K562 (cell line): ENCODE measurements around the gene NUTM1. TPM values are rescaled to one million over a fixed set of nuclear protein-coding genes. Genes with fewer than 3 reads are reported as not detected.

Source experiments
- ARNT ChIP-seq, 2 experiments: fragments of 450-650 bp; IDR thresholded peaks; 2 replicates each; pipeline ENCODE4 v1.6.1; 2016; ENCODE audit warnings: mild to moderate bottlenecking in 1 of 2
- BCOR ChIP-seq: fragments of 450-650 bp; IDR thresholded peaks from 2 replicates; pipeline ENCODE4 v1.6.1; 2016
- C11orf30 ChIP-seq: fragments of 450-650 bp; IDR thresholded peaks from 2 replicates; pipeline ENCODE4 v1.6.1; 2016; ENCODE audit warnings: low read depth, mild to moderate bottlenecking
- DMBX1 ChIP-seq: fragments of 250-450 bp; sonication (Bioruptor Pico); IDR thresholded peaks from 2 replicates; pipeline ENCODE4 v1.8.0; 2022; ENCODE audit warnings: inconsistent platforms, mild to moderate bottlenecking, moderate library complexity, borderline replicate concordance
- FOXA3 ChIP-seq, 2 experiments: fragments of 450-650 bp in 1 of 2; sonication (generic) in 1 of 2; formaldehyde crosslinking; IDR thresholded peaks in 1 of 2; conservative IDR thresholded peaks in 1 of 2; 2 replicates each; pipeline versions ENCODE4 v1.4.0 to v1.8.0; 2020 to 2022; ENCODE audit warnings: mild to moderate bottlenecking in 2 of 2, missing genetic modification reagents in 1 of 2
- GATAD2A ChIP-seq: fragments of 450-650 bp; IDR thresholded peaks from 2 replicates; pipeline ENCODE4 v1.6.1; 2017
- GTF2E2 ChIP-seq: fragments of 200-800 bp; sonication (Bioruptor generic); IDR thresholded peaks from 2 replicates; pipeline ENCODE4 v1.6.1; 2016; ENCODE audit warnings: missing genetic modification characterization, missing compliant biosample characterization
- POLR2B ChIP-seq: fragments of 450-650 bp; IDR thresholded peaks from 2 replicates; pipeline ENCODE4 v1.6.1; 2018; ENCODE audit warnings: low read depth; ENCODE audit not compliant: partially characterized antibody
- PURB ChIP-seq: sonication (generic); formaldehyde crosslinking; IDR thresholded peaks from 2 replicates; pipeline ENCODE4 v1.9.0; 2021; ENCODE audit warnings: low read depth, mild to moderate bottlenecking, missing genetic modification reagents
- RBM17 ChIP-seq: fragments of 200-400 bp; formaldehyde crosslinking; IDR thresholded peaks from 2 replicates; pipeline ENCODE4 v1.6.1; 2017; ENCODE audit warnings: low read depth, mild to moderate bottlenecking, low read length, borderline replicate concordance
- RNF219 ChIP-seq: fragments of 250-450 bp; sonication (Bioruptor Pico); IDR thresholded peaks from 2 replicates; pipeline ENCODE4 v1.5.0; 2022; ENCODE audit warnings: mild to moderate bottlenecking
- SMAD4 ChIP-seq: fragments of 250-450 bp; sonication (Bioruptor Pico); conservative IDR thresholded peaks from 2 replicates; pipeline ENCODE4 v1.8.0; 2021; ENCODE audit warnings: inconsistent platforms, mild to moderate bottlenecking, moderate library complexity
- TAF7 ChIP-seq: fragments of 450-650 bp; IDR thresholded peaks from 2 replicates; pipeline ENCODE4 v1.6.1; 2016; ENCODE audit warnings: missing genetic modification characterization, missing compliant biosample characterization
- ZBTB1 ChIP-seq: sonication (generic); formaldehyde crosslinking; IDR thresholded peaks from 2 replicates; pipeline ENCODE4 v1.8.1; 2023; ENCODE audit warnings: missing genetic modification reagents, low read depth, mild to moderate bottlenecking, borderline replicate concordance
- ZNF274 ChIP-seq: IDR thresholded peaks from 2 replicates; pipeline ENCODE4 v1.6.1; 2011; ENCODE audit warnings: low read depth, mild to moderate bottlenecking, low read length, moderate library complexity, borderline replicate concordance
- ZNF280A ChIP-seq: fragments of 450-650 bp; IDR thresholded peaks from 2 replicates; pipeline ENCODE4 v1.6.1; 2018; ENCODE audit warnings: mild to moderate bottlenecking, low read depth; ENCODE audit not compliant: partially characterized antibody
- ZNF3 ChIP-seq: fragments of 250-450 bp; sonication (Bioruptor Pico); IDR thresholded peaks from 2 replicates; pipeline ENCODE4 v1.5.0; 2021; ENCODE audit warnings: mild to moderate bottlenecking, moderate library complexity
- ZNF384 ChIP-seq: IDR thresholded peaks from 2 replicates; pipeline ENCODE4 v1.6.1; 2012; ENCODE audit warnings: low read depth, low read length, improper control_type of control experiment
- ZNF586 ChIP-seq: fragments of 450-650 bp; formaldehyde crosslinking; conservative IDR thresholded peaks from 2 replicates; pipeline ENCODE4 v1.4.0; 2020; ENCODE audit warnings: mild to moderate bottlenecking, moderate library complexity
- polyA plus RNA-seq, 8 experiments: library from polyadenylated mRNA; depleted of rRNA in 4 of 8; stranded (reverse) in 5 of 8; unstranded in 3 of 8; fragments of >200 nt; fragmentation: Nextera tagmentation in 2 of 8; fragmentation: Illumina TruSeq in 1 of 8; extraction: Ambion mirVana in 2 of 8; extraction: Trizol in 1 of 8; gene quantifications; 2 replicates each; pipeline versions ENCODE4 v1.2.1 to v1.2.3, GENCODE V29; 2011 to 2014; ENCODE audit warnings: inconsistent platforms in 1 of 8, missing spikeins in 1 of 8
- total RNA-seq, 7 experiments: library from RNA; depleted of rRNA in 6 of 7; stranded (reverse); fragments of >200 nt in 6 of 7; fragmentation: Illumina TruSeq in 2 of 7; extraction: Trizol in 2 of 7; gene quantifications; 2 replicates each; pipeline versions ENCODE4 v1.2.1 to v1.2.3, GENCODE V29; 2011 to 2021; ENCODE audit warnings: low replicate concordance in 1 of 7
- TF ChIP-seq, protein P1 (sequence below): fragments of 450-650 bp; IDR thresholded peaks from 2 replicates; pipeline ENCODE4 v1.6.1; 2017; ENCODE audit warnings: antibody characterized with exemption, mild to moderate bottlenecking

NUTM1 gene
- total and polyA plus RNA-seq, 9 of the 15 experiments (the other 6 are each of a cell fraction or from before 2014, with no cell fraction given): 0.01 to 0.05 (median 0.04) TPM; not detected in 4

GRCh38 chr15:34342737-34343575 lies at the start of gene NUTM1, which contains the start of gene NOP10 (continued):
- TF ChIP-seq, protein P1, sequence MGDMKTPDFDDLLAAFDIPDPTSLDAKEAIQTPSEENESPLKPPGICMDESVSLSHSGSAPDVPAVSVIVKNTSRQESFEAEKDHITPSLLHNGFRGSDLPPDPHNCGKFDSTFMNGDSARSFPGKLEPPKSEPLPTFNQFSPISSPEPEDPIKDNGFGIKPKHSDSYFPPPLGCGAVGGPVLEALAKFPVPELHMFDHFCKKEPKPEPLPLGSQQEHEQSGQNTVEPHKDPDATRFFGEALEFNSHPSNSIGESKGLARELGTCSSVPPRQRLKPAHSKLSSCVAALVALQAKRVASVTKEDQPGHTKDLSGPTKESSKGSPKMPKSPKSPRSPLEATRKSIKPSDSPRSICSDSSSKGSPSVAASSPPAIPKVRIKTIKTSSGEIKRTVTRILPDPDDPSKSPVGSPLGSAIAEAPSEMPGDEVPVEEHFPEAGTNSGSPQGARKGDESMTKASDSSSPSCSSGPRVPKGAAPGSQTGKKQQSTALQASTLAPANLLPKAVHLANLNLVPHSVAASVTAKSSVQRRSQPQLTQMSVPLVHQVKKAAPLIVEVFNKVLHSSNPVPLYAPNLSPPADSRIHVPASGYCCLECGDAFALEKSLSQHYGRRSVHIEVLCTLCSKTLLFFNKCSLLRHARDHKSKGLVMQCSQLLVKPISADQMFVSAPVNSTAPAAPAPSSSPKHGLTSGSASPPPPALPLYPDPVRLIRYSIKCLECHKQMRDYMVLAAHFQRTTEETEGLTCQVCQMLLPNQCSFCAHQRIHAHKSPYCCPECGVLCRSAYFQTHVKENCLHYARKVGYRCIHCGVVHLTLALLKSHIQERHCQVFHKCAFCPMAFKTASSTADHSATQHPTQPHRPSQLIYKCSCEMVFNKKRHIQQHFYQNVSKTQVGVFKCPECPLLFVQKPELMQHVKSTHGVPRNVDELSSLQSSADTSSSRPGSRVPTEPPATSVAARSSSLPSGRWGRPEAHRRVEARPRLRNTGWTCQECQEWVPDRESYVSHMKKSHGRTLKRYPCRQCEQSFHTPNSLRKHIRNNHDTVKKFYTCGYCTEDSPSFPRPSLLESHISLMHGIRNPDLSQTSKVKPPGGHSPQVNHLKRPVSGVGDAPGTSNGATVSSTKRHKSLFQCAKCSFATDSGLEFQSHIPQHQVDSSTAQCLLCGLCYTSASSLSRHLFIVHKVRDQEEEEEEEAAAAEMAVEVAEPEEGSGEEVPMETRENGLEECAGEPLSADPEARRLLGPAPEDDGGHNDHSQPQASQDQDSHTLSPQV: peak; percentile 79
- TF ChIP-seq FOXA3 (CRISPR knock-in tag; conservative IDR thresholded peaks at IDR 0.05 in 1 of 2, IDR thresholded peaks at IDR 0.05 in 1 of 2): peak in 1 of 2 experiments; percentile 26; a peak in 1 of 4 replicates
- TF ChIP-seq ZBTB1: 0 out of 2 replicates have a peak, but pooled peaks have one; percentile 17
- TF ChIP-seq ZNF280A: peak; percentile 9
- no peak for TF ChIP-seq PURB (CRISPR knock-in tag)
- TF ChIP-seq GATAD2A: 0 out of 2 replicates have a peak, but pooled peaks have one; percentile 16
- TF ChIP-seq C11orf30: peak; percentile 78
- TF ChIP-seq TAF7 (tag): peak; percentile 51; the same call in 1 of the 2 replicates
- peak; percentile 30; the same call in 1 of the 2 replicates for TF ChIP-seq DMBX1 (CRISPR knock-in tag)
- TF ChIP-seq GTF2E2 (tag): peak; percentile 87
- no peak for TF ChIP-seq RBM17
- peak; percentile 50 to 52; a peak in 2 of 4 replicates for TF ChIP-seq ARNT (IDR thresholded peaks at IDR 0.05)
- TF ChIP-seq SMAD4 (CRISPR knock-in tag): peak; percentile 43; the same call in 1 of the 2 replicates
- peak; percentile 43; the same call in 1 of the 2 replicates for TF ChIP-seq RNF219 (CRISPR knock-in tag)
- TF ChIP-seq ZNF586 (CRISPR knock-in tag): no peak
- peak; percentile 94 for TF ChIP-seq POLR2B
- TF ChIP-seq BCOR: peak; percentile 49; the same call in 1 of the 2 replicates
- 0 out of 2 replicates have a peak, but pooled peaks have one; percentile 19 for TF ChIP-seq ZNF384
- no peak for TF ChIP-seq ZNF3 (CRISPR knock-in tag)
- no peak for TF ChIP-seq ZNF274
